Measurements from ENCODE around the gene HOXA7. TPM values are rescaled to one million over a fixed set of nuclear protein-coding genes. Genes with fewer than 3 reads are reported as not detected.

Gene HOXA7
- total and polyA plus RNA-seq, 10 of the 15 experiments (the other 5 are each of a cell fraction or from before 2014, with no cell fraction given) = not detected

GRCh38 chr7:27201580-27202017, 45.1 kb upstream of the HOXA7 start:
- H3K9ac ChIP-seq (ENCODE audit: control insufficient read depth, insufficient read depth, low read length) = no peak overlapping the region
- BruUV-seq (replicated peaks) = no TSS peak
- no peaks in the 10 kb centered on the region for H4K20me1 ChIP-seq (ENCODE audit: control insufficient read depth, insufficient read depth)
- ChIA-PET POLR2A (no interaction called here), RAD21 (ENCODE audit: unreplicated experiment) (no interaction called here), SMC1A (ENCODE audit: uncharacterized antibody, unreplicated experiment) (no interaction called here), CTCF (interaction anchor here (0.6 kb wide), 1 partner anchor 51 kb away, joined by 4 read pairs; no protein-coding TSS in a partner anchor)
- peaks cover 32 to 54% of the 10 kb centered on the region in 2 experiments for H3K27me3 ChIP-seq (replicated peaks in 1 of 2; ENCODE audit: control insufficient read depth in 2 of 2, insufficient read depth in 2 of 2, low read length in 1 of 2)
- 7% methylated on average over 4 of the region's 4 CpGs for WGBS (ENCODE audit: insufficient coverage, insufficient replicate concordance, low lambda C conversion rate, missing lambda C conversion rate)
- no peak overlapping the region for H2AFZ ChIP-seq (ENCODE audit: control insufficient read depth, low read depth, low read length)
- H3K9me3 ChIP-seq (replicated peaks; ENCODE audit: control insufficient read depth, insufficient read depth, low read length) = no peaks in the 10 kb centered on the region; the same call in 2 of the 3 replicates
- no peak overlapping the region for H3K4me3 ChIP-seq
- ATAC-seq (no peak), FAIRE-seq (no peak), DNase-seq (ENCODE audit: low read depth, low spot score) (no peak)
- TF ChIP-seq BCL11A (IDR thresholded peaks at IDR 0.05; ENCODE audit: low read depth, low read length) (no peak), BACH1 (IDR thresholded peaks at IDR 0.05; ENCODE audit: borderline replicate concordance) (no peak), HDAC6 (IDR thresholded peaks at IDR 0.05; ENCODE audit: unreplicated experiment) (no peak), HDAC2 (IDR thresholded peaks at IDR 0.05) (no peak), RAD51 (IDR thresholded peaks at IDR 0.05) (no peak), RBBP5 (conservative IDR thresholded peaks at IDR 0.05) (no peak), RUNX3 (IDR thresholded peaks at IDR 0.05; ENCODE audit: low read length) (no peak), SMARCA5 (IDR thresholded peaks at IDR 0.05) (no peak), CBX5 (IDR thresholded peaks at IDR 0.05; ENCODE audit: low read depth) (no peak), YBX1 (IDR thresholded peaks at IDR 0.05) (no peak), TCF3 (IDR thresholded peaks at IDR 0.05; ENCODE audit: borderline replicate concordance, insufficient read depth, low read depth, low read length) (no peak), ZBTB4 (CRISPR knock-in tag; IDR thresholded peaks at IDR 0.05) (no peak), EED (IDR thresholded peaks at IDR 0.05; ENCODE audit: low read depth) (no peak), RB1 (IDR thresholded peaks at IDR 0.05; ENCODE audit: borderline replicate concordance) (no peak)
- TF ChIP-seq, protein P1, sequence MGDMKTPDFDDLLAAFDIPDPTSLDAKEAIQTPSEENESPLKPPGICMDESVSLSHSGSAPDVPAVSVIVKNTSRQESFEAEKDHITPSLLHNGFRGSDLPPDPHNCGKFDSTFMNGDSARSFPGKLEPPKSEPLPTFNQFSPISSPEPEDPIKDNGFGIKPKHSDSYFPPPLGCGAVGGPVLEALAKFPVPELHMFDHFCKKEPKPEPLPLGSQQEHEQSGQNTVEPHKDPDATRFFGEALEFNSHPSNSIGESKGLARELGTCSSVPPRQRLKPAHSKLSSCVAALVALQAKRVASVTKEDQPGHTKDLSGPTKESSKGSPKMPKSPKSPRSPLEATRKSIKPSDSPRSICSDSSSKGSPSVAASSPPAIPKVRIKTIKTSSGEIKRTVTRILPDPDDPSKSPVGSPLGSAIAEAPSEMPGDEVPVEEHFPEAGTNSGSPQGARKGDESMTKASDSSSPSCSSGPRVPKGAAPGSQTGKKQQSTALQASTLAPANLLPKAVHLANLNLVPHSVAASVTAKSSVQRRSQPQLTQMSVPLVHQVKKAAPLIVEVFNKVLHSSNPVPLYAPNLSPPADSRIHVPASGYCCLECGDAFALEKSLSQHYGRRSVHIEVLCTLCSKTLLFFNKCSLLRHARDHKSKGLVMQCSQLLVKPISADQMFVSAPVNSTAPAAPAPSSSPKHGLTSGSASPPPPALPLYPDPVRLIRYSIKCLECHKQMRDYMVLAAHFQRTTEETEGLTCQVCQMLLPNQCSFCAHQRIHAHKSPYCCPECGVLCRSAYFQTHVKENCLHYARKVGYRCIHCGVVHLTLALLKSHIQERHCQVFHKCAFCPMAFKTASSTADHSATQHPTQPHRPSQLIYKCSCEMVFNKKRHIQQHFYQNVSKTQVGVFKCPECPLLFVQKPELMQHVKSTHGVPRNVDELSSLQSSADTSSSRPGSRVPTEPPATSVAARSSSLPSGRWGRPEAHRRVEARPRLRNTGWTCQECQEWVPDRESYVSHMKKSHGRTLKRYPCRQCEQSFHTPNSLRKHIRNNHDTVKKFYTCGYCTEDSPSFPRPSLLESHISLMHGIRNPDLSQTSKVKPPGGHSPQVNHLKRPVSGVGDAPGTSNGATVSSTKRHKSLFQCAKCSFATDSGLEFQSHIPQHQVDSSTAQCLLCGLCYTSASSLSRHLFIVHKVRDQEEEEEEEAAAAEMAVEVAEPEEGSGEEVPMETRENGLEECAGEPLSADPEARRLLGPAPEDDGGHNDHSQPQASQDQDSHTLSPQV (IDR thresholded peaks at IDR 0.05) = no peak
- TF ChIP-seq, protein P2, sequence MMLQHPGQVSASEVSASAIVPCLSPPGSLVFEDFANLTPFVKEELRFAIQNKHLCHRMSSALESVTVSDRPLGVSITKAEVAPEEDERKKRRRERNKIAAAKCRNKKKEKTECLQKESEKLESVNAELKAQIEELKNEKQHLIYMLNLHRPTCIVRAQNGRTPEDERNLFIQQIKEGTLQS (IDR thresholded peaks at IDR 0.05; ENCODE audit: borderline replicate concordance, extremely low read depth, low read depth, low read length) = no peak
- TF ChIP-seq, protein P3, sequence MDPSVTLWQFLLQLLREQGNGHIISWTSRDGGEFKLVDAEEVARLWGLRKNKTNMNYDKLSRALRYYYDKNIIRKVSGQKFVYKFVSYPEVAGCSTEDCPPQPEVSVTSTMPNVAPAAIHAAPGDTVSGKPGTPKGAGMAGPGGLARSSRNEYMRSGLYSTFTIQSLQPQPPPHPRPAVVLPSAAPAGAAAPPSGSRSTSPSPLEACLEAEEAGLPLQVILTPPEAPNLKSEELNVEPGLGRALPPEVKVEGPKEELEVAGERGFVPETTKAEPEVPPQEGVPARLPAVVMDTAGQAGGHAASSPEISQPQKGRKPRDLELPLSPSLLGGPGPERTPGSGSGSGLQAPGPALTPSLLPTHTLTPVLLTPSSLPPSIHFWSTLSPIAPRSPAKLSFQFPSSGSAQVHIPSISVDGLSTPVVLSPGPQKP (IDR thresholded peaks at IDR 0.05; ENCODE audit: low read depth, low read length) = no peak
- TF ChIP-seq, protein P4, sequence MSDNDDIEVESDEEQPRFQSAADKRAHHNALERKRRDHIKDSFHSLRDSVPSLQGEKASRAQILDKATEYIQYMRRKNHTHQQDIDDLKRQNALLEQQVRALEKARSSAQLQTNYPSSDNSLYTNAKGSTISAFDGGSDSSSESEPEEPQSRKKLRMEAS (IDR thresholded peaks at IDR 0.05; ENCODE audit: low read depth, low read length) = no peak
- intact Hi-C loops (cut with micrococcal nuclease; ENCODE audit: unreplicated experiment) (no loop called here), in situ Hi-C loops (cut with MboI) (loop anchor here (5.0 kb wide), 1 partner anchor 721 kb away; no protein-coding TSS in a partner anchor)
- H3K79me2 ChIP-seq (ENCODE audit: control insufficient read depth, insufficient read depth, low read length) = no peaks in the 10 kb centered on the region
- H3K4me1 ChIP-seq (ENCODE audit: control insufficient read depth, insufficient read depth, low read length) = no peaks in the 10 kb centered on the region; the same call in 1 of the 2 replicates
- H3K27ac ChIP-seq (ENCODE audit: control insufficient read depth, insufficient read depth) = no peak overlapping the region
- H3K36me3 ChIP-seq (ENCODE audit: control insufficient read depth in 2 of 2, insufficient read depth in 2 of 2, low read length in 1 of 2) = no peaks in the 10 kb centered on the region
- 0 out of 2 replicates have a peak overlapping the region, but pooled peaks have one; percentile 8 for H3K4me2 ChIP-seq (ENCODE audit: control insufficient read depth, insufficient read depth)
